Upper lobe of left lung (tissue), 4 donors: ENCODE data around the gene TRIP12.

Source experiments
- CTCF ChIP-seq, 6 experiments: fragments of 450-650 bp in 4 of 6; fragments of 200-600 bp in 2 of 6; sonication (generic) in 2 of 6; IDR thresholded peaks; one replicate each; pipeline ENCODE4 v1.5.1; 2016 to 2019; ENCODE audit warnings: antibody characterized with exemption in 6 of 6
- POLR2A ChIP-seq, 4 donors: fragments of 450-650 bp; IDR thresholded peaks; one replicate each; pipeline ENCODE4 v1.5.1; 2016 to 2017; ENCODE audit warnings: antibody characterized with exemption in 4 of 4, mild to moderate bottlenecking in 2 of 4
- POLR2AphosphoS5 ChIP-seq, 2 donors: sonication (generic); formaldehyde crosslinking; IDR thresholded peaks; one replicate each; pipeline ENCODE4 v1.5.1; 2017; ENCODE audit warnings: antibody characterized with exemption in 2 of 2

GRCh38 chr2:229843613-229844012 is 78.2 kb downstream of the TRIP12 start:
- TF ChIP-seq CTCF (IDR thresholded peaks at IDR 0.05) (no peak), POLR2AphosphoS5 (IDR thresholded peaks at IDR 0.05) (no peak), POLR2A (IDR thresholded peaks at IDR 0.05) (no peak)
